Fibroblast of gingiva (primary cell): ENCODE data around the gene GBX2.
A peak's percentile ranks its signal among the peaks of the same experiment; 100 is the strongest.
"Not testable (repeated sequence)": the region's sequence is repeated elsewhere in the genome, so short reads cannot be mapped to it uniquely, and the experiment has no call there.

Source experiments
- DNase-seq: peaks from one replicate; pipeline ENCODE4 v3.0.0-alpha.2; 2011; ENCODE audit warnings: low read depth

GBX2 gene

DNA sequence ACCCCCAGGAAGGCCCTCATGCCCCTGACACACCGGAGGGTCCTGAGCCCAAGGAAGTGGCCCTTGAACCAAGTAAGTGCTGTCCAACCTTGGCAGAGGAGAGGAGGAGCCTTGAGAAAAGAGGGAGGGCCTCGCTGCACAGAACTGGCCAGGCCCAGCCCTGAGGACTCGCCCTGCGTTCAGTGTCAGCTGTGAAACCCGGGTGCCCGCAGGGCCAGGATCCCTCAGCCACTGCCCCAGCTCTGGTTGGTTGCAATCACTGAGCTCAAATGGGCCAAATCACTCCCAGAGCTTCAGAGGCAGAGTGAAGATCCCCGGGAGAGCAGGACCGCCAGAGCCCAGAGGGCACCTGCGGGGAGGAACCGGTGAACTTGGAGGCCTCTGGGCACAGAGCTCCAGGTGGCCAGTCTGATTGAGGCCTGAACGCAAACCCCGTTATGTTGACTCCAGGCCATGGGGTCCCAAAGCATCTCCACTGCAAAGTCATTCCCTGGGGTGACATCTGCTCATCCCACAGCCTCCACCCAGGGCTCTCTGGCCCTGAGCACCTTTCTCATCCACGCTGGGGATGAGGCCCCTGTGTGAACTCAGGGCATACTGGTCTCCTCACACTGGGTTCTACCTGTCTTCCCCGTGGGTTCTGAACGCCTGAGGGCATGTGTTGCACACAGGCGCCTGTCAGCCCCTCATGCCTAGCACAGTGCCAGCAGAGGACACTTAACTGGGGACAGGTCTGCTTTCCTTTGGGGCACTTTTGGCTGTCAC is 11.9 kb downstream of the GBX2 start:
- no peak for DNase-seq

DNA sequence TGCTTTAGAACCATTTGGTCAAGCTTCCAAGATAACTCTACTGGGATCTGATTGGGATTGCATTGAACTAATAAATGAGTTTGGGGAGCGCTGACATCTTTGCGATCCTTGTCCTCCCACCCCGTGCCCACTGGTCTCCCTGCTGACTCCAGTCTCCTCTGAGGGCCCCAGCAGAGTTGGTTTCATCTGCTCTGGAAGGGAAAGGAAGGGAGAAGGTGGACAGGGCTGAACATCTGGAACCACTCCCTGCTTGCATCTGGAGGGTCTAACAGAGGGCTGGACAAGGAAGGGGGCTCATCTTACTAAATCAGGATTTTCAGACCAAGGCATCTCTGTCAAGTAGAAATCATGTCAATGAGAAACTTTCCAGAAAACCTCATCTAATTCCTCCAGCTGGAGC is 12.8 kb downstream of the GBX2 start:
- DNase-seq: no peak

- DNase-seq: no peak
Observed at GRCh38 chr2:236146436-236146835, 21.8 kb downstream of the GBX2 start.

DNA sequence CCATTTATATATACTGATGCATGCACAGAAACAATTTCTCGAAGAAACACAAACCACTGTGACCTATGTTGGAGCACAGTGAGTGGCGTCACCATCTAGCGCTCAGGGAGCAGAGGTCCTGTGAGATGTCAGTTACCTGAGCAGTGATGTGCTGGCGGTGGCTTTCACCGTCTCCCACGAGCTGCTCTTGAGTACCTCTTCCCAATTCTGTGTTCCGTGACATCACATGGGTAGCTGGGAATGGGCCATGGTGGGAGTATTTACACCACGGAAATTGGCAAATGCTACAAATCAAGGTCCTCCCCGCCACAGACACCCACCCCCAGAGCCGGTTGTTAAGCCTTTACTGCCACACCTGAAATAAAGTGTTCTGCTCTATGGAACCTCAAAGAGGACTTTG is 24.4 kb downstream of the GBX2 start:
- no peak for DNase-seq

GRCh38 chr2:236141616-236142015 is 26.6 kb downstream of the GBX2 start:
- DNase-seq: not testable (repeated sequence)

DNA sequence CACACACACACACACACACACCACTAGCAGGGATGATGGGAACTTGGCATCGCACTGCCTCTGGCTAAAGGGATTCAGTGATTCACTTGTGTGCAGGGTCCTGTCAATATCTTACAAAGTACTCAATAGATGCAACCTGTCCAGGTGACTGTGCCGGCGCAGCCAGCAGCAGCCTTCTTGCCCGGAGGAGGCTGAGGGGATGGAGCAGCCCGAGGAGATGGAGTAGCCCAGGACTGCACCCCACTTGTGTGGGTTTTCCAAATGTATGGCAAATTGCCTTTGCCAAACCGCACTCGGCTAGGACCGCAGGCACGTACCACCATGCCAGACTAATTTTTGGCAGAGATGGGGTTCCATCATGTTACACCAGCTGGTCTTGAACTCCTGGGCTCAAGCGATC is 31.1 kb downstream of the GBX2 start:
- no peak for DNase-seq

DNA sequence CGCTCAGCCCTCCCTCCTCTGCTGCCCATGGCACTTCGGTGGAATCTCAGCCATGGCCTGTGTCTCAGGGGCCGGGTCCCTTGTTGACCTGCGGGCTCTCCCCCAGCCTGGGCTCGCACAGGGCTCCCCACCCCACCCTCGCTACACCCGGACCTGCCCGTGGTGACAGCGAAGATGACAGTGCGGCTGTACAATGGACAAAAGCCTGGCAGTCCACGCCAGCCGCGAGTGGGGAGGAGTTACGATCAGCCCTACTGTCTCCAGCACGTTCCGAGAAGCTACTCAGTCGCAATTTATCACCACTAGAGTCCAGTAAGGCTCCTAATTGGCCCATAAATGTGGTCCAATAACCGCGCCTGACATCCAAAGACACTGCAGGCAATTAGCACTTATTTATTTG is 31.6 kb downstream of the GBX2 start:
- no peak for DNase-seq

- no peak for DNase-seq
Observed at GRCh38 chr2:236133410-236134012, 34.7 kb downstream of the GBX2 start.

DNA sequence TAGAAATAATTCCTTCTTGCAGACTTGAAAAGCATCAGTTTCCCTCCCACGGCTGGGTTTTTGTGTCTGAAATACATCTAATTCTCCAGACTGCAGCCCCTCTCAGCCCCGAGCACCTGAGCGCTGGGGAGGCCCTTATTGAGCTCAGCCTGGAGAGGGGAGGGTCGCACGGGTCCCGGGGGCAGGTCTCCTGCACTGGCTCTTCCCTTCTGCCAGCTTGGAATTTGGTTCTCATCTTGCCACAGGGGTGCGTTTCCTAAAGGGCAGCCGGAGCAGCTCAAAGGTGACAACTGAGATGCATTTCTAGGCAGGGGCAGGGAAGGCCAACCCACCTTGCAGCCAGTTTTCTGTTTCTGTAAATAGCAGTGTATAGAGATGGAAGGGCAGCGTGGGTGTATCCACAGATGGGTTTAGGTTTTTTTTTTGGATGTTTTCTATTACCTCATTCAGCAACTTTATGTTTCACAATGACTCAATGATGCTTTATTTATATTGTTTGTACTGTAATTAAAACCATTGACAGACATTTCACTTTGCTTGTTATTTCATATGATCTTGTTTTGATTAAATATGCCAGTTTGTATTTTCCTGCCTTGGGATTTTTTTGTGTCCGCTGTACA is 37.0 kb downstream of the GBX2 start:
- DNase-seq: peak; percentile 11

DNA sequence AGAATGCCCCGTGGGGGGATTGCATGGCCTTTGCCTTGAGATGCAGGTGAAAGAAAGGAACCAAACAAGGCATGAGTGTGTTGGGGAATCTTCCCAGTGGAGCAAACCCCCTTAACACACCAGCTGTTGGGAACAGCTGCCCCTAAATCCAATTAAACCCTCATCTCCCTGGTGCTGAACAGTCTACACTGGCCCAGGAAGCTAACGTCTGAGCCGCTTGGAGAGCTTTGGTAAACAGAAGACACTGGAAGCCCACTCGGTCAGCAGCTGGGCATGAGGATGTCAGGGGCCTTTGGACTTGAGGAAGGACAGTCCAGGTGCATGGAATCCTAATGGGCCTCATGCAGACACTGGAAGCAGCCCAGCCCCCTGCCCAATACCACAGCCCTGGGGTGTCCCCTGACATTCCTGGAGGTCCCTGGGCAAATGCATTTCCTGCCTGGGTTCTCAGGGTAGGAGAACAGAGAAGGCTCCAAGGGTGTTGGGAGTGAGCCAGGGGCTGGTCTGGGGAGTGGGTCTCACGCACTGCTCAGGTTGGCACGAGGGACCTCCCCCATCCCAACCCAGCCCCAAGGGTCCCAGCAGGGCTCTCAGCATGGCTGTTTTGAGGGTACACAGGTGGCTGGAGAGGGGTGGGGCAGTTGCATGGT is 37.7 kb downstream of the GBX2 start:
- no peak for DNase-seq

GRCh38 chr2:236129935-236130334 is 38.3 kb downstream of the GBX2 start:
- no peak for DNase-seq

DNA sequence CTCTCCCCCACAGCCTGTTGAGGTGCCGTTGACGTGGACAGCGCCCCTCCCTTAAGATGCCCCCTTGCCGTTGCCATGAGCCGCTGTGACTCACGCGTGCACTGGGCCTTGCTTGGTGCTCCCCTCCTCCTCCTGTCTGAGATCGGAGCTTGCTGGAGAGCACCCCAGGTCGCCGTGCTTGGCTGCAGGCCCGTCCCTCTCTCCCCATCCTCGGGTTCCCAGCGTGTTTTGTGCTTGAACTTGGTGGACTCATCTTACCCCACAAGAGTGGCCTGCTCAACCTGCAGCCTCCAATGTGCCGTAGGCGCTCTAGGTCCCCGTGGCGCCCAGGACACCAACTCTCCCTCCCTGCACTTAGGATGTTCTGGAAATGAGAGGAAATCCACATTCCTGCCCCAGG is 39.9 kb downstream of the GBX2 start:
- DNase-seq: no peak

DNA sequence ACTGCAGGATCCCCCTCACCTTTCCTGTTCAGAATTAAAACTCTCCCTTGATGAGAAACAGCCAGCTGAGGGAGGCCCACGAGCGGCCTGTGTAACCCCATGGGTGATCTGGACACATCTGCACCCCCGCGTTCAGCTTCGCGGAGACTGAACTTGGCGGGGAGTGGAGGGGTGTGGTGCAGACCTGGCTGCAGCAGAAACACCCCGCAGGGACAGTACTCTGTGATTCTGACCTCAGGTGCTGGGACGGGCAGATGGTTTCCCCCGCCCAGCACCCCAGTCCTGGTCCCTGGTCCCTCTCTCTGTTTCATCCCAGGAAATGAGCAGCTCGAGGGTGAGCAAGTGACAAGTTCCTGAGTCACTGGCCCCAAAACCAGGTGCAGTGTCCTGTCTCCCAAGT is 41.2 kb downstream of the GBX2 start:
- DNase-seq: no peak

DNA sequence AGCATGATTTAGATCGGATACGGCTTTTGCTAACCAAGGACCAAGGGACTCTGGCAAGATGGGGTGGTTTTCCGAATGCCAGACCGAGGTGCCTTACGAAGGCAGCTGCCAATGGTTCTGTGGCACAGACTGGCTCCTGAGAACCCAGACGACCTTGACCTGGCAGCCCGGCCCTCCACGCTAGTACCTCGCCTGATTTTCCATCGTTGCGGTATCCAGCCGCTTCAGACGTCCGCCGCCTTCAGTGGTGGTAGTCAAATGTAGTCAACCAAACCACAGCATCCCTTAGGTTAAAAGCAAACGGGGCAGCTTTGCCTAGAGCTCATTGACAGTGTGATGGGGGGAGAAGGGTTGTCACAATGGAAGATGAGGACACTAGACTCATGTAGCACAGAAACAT is 42.6 kb downstream of the GBX2 start:
- no peak for DNase-seq

GRCh38 chr2:236124182-236124893 is 43.8 kb downstream of the GBX2 start:
- DNase-seq: no peak

GRCh38 chr2:236123716-236124115 is 44.5 kb downstream of the GBX2 start:
- DNase-seq: no peak

DNA sequence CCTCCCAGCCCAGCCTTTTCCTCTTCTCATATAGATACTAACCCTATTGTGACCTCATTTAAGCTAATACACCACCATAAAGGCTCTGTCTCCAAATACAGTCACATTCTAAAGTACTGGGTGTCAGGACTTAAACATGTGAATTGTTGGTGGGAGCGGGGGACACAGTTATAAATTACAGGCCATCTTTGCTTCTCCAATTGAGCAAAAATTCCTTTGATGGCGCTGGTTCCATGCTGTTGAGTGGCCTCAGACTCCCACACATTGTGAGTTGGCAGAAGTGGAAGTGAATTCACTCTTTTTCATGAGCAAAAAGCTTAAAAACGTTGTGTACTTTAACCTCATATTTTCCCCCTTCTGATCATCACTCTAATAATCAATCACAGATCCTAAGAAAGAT is 46.0 kb downstream of the GBX2 start:
- DNase-seq: no peak

- no peak for DNase-seq
Observed at GRCh38 chr2:236121546-236121945, 46.6 kb downstream of the GBX2 start.

DNA sequence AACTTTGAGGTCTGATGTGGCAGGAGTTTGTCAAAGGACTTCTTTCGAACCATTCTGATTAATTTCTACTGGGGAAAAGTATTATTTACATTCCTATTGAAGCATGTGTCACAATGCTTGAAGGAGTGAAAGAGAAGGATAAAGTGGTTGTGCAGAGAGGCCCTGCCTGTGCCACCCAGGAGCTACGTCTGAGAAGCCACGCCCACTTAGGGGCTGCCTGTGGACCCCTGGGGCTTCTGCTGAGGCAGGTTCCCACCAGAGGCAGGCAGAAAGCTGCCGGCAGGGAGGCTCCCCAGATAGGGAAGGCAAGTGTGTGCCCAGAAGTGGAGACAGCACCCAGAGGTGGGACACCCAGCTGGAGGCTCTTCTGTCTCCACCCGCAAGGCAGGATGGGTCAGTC is 47.4 kb downstream of the GBX2 start:
- DNase-seq: no peak

GRCh38 chr2:236120141-236120601 is 48.0 kb downstream of the GBX2 start:
- no peak for DNase-seq

GRCh38 chr2:236119476-236119875 is 48.7 kb downstream of the GBX2 start:
- DNase-seq: no peak

DNA sequence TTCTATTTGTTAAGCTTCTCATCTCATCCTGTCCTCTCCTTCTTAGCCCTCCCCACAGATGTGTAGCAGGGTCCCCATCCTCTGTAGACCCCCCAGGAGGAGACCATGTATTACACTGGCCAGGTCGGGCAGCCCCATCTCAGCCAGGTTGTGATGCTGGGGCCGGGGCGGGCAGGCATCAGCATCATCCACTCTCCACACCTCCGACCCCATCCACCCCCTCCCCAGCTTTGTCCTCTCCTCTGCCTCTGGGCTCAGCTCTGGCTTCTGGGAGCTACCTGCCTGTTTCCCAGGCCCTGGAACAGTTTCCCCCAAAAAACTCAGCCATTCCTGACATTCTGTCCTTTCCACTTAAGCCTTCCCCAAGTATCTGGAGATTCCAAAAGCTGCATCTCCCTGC is 49.2 kb downstream of the GBX2 start:
- no peak for DNase-seq
